Measurements from ENCODE around the gene TNRC6B. TPM values are rescaled to one million over a fixed set of nuclear protein-coding genes. Genes with fewer than 3 reads are reported as not detected.

The TNRC6B gene
- total RNA-seq, 4 donors from 2014 or later, result 32.6 to 37.1 (median 36.7) TPM

DNA sequence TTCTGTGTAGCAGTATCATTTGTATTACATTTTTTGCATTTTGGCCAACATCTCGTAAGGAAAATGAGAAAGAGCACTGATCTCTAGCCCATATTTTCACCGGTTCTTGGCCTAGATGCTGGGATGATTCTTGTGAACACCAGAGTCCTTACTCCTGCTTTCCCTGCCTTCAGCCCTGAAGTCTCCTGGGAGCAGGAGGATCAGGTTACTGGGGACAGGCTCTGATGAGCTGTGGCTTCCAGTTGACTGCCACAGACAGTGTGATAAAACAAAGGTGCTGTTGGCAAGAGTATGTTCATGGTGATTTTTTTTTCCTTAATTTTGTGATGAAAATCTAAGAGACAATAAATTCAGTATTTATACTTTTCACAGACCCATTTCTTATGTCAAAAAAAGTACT, 134.3 kb downstream of the TNRC6B start:
- TF ChIP-seq, protein P1, sequence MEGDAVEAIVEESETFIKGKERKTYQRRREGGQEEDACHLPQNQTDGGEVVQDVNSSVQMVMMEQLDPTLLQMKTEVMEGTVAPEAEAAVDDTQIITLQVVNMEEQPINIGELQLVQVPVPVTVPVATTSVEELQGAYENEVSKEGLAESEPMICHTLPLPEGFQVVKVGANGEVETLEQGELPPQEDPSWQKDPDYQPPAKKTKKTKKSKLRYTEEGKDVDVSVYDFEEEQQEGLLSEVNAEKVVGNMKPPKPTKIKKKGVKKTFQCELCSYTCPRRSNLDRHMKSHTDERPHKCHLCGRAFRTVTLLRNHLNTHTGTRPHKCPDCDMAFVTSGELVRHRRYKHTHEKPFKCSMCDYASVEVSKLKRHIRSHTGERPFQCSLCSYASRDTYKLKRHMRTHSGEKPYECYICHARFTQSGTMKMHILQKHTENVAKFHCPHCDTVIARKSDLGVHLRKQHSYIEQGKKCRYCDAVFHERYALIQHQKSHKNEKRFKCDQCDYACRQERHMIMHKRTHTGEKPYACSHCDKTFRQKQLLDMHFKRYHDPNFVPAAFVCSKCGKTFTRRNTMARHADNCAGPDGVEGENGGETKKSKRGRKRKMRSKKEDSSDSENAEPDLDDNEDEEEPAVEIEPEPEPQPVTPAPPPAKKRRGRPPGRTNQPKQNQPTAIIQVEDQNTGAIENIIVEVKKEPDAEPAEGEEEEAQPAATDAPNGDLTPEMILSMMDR (IDR thresholded peaks at IDR 0.05; ENCODE audit: low read depth), result no peak

DNA sequence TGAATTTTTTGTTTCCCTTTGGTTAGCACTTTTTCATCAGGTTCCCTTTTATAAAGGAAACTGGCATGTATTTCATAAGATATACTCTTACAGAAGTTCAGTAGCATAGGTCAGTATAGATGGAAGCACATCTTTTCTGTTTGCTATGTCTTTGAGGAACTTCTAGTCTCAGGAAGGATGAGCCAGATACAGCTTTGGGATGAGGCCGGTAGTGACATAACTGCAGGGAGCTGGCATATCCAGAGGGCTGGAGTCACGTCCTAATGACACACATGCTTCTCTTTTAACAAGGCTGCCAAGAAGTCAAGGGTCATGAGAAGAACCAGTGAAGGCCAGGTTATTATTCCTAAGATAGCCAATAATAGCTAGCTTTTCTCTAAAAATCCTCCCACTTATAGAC, 135.3 kb downstream of the TNRC6B start:
- TF ChIP-seq, protein P1 (IDR thresholded peaks at IDR 0.05; ENCODE audit: low read depth), result no peak

DNA sequence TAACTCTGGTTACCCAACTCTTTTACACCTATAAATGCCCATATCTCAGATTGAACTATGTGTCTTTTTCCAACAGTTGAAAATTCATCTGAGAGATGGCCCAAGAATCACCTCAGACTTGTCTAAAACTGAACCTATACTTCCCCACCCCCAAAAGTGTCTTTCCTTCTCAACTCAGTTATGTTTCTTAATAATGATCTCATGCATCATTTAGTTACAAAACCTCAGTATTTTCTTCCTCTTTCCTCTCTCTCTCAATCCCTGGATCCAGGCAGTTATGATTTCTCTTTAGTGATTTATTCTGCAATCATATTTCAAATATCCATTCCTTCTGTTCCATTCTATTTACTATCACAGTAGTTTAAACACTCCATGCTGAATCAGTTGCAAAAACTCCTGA, 136.3 kb downstream of the TNRC6B start:
- TF ChIP-seq, protein P1 (IDR thresholded peaks at IDR 0.05; ENCODE audit: low read depth), result no peak

DNA sequence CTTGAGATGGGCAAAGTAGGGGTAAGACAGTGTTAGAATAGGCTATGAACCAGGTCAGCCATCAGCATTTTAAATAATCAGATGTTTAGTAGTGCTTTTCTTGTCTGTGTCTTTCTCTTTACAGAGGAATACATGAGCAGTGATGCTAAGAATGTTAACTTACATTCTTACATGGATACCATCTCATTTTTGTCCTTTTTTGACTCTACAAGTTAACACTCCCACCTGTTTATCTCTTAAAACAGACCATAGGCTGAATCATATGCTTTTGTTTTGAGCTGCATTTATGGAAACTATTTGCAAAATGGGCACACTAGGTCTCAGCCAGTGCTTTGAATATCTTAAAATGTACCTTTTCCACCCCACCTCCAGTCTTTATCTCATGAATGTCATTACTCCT, 143.0 kb downstream of the TNRC6B start:
- TF ChIP-seq, protein P1 (IDR thresholded peaks at IDR 0.05; ENCODE audit: low read depth), result no peak

DNA sequence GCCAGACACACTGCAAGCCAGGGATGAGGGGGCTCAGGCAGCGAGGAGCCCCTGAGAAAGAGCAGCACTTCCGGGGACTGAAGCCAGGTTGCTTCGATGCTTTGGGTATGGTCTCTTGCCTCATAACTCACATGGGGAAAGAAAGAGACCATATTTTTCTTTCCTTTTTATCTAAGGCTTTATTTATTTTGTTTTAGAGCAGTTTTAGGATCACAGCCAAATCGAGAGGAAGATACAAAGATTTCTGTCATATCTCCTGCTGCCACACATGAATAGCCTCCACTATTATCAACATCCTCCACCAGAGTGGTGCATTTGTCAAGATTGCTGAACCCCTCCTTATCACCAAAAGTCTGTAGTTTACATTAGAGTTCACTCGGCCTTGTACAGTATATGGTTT, 144.3 kb downstream of the TNRC6B start:
- TF ChIP-seq, protein P1 (IDR thresholded peaks at IDR 0.05; ENCODE audit: low read depth), result no peak

DNA sequence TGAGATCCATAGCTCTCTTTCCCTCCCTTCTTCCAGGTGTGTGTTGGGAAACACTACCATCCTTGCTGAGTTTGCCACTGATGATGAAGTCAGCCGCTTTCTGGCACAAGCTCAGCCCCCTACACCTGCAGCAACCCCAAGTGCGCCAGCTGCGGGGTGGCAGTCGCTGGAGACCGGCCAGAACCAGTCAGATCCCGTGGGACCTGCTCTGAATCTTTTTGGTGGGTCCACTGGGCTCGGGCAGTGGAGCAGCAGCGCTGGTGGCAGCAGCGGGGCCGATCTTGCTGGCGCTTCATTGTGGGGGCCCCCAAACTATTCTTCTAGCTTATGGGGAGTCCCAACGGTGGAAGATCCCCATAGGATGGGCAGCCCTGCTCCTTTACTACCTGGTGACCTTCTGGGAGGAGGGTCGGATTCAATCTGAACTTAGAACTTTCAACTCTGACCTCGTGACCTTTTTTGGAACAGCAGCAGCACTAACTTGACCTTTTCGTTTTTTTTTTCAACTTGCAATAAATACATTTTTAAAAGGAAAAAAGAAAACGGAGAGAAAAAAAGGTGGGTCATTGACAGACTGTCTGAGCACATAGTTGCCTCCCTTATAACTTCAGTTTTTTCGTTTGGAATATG, 145.2 kb downstream of the TNRC6B start:
- TF ChIP-seq, protein P1 (IDR thresholded peaks at IDR 0.05; ENCODE audit: low read depth), result no peak

DNA sequence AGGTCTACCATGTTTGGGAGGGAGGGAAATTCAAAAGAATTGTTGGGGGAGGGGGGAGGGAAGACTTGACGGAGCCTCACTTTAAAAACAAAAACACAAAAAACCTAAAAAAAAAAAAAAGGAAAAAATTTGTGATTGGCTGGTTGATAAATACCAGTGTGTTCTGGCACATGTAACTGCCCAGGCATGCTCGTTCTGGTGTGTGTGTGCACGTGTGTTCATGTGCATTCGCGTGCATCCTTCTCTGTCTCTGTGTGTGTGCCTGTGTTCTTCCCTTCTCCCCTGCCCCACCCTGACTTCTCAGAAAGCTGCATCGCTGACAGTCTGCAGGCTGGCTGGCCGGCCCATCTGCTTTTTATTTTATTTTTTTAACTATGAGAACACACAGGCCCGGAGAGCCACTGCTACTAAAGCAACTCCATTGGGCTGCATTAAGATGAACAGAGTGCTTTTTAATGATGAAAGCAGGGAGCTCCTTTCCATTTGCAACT, 146.0 kb downstream of the TNRC6B start:
- TF ChIP-seq, protein P1 (IDR thresholded peaks at IDR 0.05; ENCODE audit: low read depth), result no peak
